ENCODE data around the gene ADGRL3. TPM values are rescaled to one million over a fixed set of nuclear protein-coding genes. Genes with fewer than 3 reads are reported as not detected.

ADGRL3 gene
- polyA plus RNA-seq, 3 donors = 0.10 to 0.90 (median 0.65) TPM

DNA sequence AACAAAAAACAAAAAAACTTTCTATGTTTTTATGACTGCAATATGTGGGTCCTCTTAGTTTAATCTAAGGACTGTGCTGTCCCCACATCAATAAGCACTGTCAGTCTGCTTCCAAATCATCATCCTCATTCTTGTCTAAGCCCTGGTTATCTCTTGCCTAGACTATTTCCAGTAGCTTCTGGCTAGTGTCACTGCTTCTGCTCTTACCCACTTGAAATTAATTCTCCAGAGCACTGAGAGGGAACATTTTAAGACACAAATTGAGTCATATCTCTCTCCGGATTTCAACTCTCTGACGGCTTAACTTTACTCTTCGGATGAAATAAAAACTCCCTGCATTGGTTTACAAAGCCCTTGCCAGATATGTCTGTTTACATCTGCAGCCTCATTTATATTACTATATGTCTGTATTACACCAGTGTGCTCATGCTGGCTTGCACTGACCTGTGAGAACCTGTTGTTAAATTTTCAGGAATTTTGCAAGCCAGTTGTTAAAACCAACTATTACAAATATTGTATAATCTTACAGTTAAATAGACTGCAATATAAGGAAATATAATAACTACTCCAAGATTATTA lies 345.9 kb downstream of the ADGRL3 start:
- H3K27ac ChIP-seq (ENCODE audit: low read depth, low read length) = no peak overlapping the region
- WGBS, 3 donors = 63 to 69% (median 64%) methylated on average over 3 of the region's 3 CpGs

DNA sequence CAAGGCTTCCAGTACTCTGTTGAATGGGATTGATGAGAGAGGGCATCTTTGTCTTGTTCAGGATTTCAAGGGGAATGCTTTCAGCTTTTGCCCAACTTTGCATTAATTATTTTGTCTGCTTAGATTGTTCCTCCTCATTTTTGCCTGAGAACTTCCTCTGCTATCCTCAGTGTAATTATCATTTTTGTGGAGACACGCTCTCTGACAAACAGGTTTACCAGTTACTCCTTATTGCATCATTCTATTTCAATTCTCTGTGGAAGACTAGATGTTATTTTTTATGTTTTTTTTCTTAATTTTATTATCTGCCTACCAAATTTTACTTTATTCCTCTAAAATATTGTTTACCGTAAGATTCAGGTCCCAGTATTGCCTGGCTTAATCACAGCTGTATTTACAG lies 349.2 kb downstream of the ADGRL3 start:
- H3K27ac ChIP-seq (ENCODE audit: low read depth, low read length) = no peak overlapping the region
- WGBS, 3 donors = 90 to 99% (median 96%) methylated on average over 2 of the region's 2 CpGs

DNA sequence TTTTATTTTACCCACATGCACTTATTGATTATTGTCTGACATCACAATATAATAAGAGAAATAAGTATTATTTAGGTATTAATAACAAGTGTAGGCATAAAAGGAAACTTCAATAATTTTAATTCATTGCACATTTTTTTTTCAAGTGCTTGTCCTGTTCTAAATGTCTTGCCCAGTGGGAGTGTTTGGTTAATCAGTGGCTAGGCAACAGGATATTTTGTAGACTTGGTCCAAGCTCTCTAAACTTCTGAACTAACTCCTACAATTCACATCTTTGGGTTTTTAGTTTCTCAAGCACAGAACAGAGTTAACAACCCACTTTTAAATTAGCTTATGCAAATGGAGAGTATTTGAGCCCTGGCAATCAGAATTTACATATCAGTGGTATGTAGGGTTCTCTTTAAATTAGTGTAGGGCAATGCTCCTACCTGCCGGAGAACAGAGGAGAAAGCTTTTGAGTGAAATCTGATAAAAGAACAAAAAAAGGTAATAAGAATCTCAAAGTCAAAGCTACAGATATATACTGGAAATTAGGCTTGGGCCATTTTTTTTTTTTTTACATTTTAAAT lies 353.5 kb downstream of the ADGRL3 start:
- WGBS, 3 donors = 88 to 91% (median 89%) methylated on average over 1 of the region's 1 CpG
- H3K27ac ChIP-seq (ENCODE audit: low read depth, low read length) = no peak overlapping the region

DNA sequence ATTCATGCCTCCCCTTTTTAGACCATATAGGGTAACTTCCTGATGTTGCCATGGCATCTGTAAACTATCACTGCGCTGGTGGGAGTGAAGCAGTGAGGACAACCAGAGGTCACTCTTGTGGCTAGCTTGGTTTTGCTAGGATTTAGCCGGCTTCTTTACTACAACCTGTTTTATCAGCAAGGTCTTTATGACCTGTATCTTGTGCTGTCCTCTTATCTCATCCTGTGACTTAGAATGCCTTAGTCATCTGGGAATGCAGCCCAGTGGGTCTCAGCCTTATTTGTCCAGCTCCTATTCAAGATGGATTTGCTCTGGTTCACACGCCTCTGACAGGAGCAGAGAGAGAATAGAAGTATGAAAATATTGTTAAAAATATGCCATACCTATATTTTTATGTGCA lies 355.7 kb downstream of the ADGRL3 start:
- H3K27ac ChIP-seq (ENCODE audit: low read depth, low read length) = no peak overlapping the region
- WGBS, 3 donors = 27 to 62% (median 50%) methylated on average over 3 of the region's 3 CpGs

DNA sequence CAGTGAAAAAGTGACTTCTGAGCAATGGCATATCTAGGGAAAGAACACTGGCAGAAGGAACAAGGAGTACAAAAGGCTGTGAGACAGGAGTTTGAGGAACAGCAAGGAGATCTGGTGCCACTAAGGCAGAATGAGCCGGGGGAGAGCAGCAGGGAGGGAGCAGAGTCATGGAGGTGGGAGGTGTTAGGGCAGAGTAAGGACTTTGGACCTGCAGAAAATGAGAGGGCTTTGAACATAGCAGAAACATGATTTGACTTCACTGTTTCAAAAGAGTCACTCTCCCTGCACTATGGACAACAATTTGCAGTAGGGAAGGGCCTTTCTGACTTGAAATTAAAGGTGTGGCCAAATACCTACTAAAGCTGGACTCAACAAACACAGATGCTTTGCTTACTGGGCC lies 356.2 kb downstream of the ADGRL3 start:
- WGBS, 3 donors = 30 to 73% (median 64%) methylated on average over 1 of the region's 1 CpG
- H3K27ac ChIP-seq (ENCODE audit: low read depth, low read length) = no peak overlapping the region

DNA sequence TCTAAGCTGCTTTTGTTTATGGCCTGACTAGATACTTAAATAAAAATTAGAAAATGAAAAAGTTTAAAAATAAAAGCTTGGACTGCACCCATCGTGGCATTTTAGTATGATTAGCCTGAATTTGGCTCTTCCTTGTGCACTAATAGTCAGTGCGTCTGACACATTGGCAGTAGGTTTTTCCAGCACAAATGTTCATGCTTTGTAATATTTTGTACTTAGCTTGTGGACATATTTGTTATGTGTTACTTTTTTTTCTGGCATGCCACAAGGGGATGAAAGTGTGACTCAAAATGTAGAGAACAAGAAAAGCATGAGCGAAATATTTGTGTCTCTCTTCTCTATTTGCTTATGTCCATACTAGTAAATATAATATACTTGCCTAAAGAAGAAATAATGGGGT lies 359.3 kb downstream of the ADGRL3 start:
- WGBS, 3 donors = 73 to 79% (median 77%) methylated on average over 3 of the region's 3 CpGs
- H3K27ac ChIP-seq (ENCODE audit: low read depth, low read length) = no peak overlapping the region

DNA sequence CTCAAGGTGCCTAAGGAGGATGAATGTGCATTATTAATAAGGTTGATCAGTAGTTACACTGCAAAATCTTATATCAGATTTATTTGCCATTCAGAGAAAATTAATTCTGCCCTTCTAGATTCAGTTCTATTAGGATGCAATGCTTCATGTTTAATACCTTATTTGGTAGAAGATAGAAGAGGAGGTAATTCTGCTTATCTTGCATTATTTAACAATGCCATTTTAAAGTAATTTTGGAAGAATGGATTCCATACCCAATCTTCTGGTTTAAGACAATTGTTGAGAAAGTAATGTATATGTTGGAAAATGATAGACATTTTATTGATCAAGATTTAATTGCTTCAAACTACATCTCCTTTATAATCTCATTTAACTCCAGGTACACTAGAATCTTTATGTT lies 360.9 kb downstream of the ADGRL3 start:
- no peak overlapping the region for H3K27ac ChIP-seq (ENCODE audit: low read depth, low read length)

DNA sequence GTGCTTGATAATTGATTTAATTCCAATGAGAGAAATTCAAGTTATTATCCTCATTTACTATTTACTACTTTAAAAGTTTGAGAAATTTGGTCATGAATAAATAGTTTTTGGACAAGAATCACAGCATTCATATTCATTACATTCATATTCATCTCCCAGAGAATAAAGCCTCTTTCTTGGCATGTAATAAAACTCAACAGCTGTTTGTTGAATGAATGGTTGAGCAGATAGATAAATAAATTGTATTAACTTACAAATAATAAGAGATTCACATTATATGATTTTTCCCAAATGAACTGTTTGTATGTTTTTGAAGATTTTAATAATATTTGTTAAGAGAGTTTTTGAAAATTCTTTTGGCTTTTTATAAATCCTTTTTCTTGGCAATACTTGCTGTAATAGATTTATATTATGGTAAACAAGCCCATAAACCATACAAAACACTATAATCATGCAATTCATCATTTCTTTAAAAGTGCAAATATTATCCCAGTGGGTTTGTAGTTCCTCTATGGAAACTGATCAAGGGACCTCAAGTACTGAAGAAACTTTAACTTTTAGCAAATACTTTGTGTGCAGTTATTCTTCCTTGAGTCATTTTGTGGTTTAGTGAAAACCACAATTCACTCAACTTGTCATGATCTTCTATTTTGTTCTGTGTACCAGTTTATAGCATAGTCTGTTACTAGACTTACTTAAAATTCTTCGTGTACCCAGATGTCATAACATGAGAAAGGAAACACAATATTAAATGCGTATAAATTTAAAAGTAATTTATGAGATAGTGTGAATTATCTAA lies 371.8 kb downstream of the ADGRL3 start:
- H3K27ac ChIP-seq (ENCODE audit: low read depth, low read length) = no peak overlapping the region
- 43 to 66% (median 48%) methylated on average over 2 of the region's 2 CpGs for WGBS, 3 donors

DNA sequence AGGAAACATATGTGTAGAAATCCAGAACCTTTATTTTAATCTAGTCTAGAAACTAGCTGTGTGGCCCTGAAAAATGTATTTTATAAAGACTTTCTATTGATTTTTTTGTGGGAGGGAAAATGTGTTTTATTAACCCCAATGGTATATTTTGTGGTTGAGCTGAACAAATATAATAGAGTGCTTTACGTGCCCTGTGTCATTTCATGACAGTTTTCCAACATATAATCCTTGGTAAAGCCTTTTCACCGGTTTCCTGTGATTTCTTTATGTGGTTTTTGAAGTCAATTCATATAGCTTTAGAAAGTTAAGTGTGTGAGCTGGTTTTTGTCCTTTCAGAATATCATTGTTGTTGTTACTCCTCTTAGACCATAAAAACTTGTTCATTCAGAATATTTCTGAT lies 375.7 kb downstream of the ADGRL3 start:
- WGBS, 3 donors = 70 to 85% (median 81%) methylated on average over 2 of the region's 2 CpGs
- H3K27ac ChIP-seq (ENCODE audit: low read depth, low read length) = no peak overlapping the region

DNA sequence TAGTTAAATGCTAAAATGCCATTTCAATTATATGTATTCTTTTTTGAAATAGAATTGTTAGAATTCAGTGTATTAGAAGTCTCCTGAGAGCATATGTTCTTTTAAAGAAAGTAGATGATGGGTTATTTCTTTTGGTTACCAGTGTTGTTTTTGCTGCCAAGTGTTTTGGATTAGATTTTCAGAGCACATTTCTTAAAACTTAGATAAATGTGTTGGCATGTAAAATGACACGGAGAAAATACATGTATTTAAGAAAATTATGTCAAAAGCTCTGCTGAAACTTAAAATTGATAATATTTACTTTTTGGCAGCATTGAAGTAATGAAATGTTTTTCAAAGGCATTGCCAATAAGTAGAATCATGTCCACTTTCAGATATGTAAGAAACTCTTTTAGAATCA lies 379.7 kb downstream of the ADGRL3 start:
- 50 to 56% (median 54%) methylated on average over 1 of the region's 1 CpG for WGBS, 3 donors
- no peak overlapping the region for H3K27ac ChIP-seq (ENCODE audit: low read depth, low read length)

DNA sequence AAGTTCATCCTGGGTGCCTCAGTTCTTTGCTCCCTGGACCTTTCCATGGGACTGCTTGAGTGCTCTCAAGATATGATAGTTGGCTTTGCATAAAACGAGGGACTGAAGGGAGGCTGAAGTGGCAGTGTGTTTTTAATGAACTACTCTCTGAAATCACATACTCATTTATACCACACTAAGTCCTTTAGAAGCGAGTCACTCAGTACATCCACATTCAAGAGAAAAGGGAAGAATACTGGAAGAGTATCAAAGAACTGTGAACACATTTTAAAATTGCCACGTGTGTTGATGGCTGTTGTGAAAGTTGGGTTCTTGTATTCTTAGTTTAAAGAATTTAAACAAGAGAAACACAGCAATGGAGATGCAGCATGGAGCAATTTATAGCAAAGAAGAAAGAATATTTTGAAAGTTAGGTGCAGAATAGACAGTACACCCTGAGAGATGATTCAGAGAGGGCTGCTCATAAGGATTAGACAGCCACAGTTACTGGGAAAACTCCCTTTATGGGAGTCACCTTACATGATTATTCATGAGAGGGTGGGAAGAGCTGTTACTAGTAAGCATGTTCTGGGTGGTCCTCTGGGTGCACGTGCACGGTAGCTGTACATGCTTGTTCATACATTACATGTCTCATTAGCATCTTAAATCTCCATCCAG lies 380.7 kb downstream of the ADGRL3 start:
- WGBS, 3 donors = 74 to 79% (median 74%) methylated on average over 5 of the region's 5 CpGs
- no peak overlapping the region for H3K27ac ChIP-seq (ENCODE audit: low read depth, low read length)

DNA sequence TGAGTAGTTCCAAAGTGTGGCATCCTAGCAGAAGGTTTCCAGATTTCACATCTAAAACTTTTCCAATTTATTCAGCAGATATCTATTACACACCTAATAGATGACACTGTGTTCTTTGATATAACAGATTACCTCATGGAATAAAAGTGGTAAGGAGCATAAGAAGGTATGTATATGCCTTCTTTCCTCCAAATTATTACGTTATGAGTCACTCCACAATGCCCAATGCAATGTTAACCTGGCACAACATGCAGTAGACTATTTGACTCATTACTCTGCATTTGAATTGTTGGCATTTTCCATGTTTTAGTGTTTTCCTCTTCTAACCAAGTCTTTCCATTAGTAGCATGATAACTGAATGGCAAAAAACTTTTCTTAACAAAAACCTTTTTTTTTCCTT lies 383.6 kb downstream of the ADGRL3 start:
- no peak overlapping the region for H3K27ac ChIP-seq (ENCODE audit: low read depth, low read length)
- 77 to 87% (median 80%) methylated on average over 1 of the region's 1 CpG for WGBS, 3 donors

DNA sequence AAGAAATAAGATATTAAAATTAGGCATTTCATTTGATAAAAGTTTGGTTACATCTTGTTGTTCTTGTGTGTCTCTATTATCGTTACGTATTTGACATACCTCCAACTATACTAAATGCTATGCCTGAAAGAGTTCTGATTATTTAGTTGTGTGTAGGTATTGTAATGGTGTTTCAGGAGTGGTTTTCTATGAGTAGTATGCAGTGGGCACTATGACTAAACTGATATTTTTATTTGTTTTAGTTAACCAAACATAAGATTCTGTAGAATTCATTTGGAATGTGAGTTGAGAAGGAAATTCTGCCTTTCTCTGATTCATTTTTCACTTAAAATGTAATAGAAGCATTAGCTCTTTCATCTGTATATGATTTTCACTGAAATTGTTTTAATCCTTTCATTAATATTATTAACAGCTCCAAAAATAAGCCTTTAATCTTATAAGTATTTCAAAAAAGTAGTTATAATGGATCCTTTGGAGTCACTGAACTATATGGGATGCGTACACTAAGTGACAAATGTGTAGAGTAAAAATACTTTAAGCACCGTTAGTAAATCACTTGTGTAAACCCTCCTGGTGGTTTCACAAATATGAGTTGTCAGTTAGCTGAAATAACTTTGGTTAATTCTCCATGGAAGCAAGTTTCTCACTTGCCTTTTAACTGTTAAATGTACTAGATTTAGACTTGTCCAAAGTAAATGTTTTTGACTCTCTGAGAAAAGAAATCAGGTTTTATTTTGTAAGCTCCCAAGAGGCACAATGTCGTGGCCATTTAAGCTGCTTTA lies 388.7 kb downstream of the ADGRL3 start:
- 63 to 87% (median 80%) methylated on average over 5 of the region's 5 CpGs for WGBS, 3 donors
- no peak overlapping the region for H3K27ac ChIP-seq (ENCODE audit: low read depth, low read length)

DNA sequence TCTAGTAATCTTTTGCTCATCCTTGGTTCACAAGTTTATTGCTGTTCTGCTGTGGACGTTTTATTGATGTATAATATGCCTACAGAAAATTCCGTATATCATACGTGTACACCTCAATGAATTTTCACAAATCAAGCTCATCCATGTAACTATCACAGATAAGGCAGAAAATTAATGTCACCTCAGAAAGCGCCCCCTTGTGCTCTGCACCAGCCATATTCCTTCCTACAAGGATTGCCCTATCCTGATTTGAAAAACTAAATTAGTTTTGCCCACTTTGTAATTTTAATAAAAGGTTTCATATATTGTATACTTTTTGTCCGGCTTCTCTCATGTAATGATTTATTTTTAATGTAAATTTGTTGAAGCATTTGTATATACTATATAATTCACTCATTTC lies 390.8 kb downstream of the ADGRL3 start:
- H3K27ac ChIP-seq (ENCODE audit: low read depth, low read length) = no peak overlapping the region
- WGBS, 3 donors = 68 to 91% (median 85%) methylated on average over 5 of the region's 5 CpGs

DNA sequence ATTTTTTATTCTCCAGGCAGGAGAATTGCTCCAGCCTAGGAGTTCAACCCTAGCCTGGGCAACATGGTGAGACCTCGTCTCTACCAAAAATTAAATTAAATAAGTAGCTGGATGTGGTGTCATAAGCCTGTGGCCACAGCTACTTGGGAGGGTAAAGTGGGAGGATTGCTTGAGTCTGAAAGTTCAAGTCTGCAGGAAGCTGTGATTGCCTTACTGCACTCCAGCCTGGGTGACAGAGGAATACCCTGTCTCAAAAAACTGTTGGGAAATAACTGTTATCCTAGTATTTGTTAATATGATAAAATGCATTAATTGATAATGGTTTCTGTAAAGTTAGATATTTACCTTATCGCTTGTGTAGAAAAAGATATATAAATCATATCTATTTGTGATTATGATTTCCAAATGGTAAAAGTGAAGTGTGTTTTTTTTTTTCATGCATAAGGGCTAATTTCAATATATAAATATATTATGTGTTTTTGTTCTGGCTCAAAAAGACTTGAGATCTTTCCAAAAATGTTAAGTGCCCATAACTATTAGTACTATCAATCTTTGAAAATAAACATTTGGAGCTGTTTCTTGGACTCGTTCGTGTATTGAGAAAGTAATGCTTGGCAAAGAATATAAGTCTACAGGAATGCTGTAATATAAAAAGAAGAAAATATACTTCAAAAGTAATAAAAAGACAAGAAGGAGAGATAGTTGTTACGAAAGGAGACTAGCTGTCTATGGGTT lies 396.6 kb downstream of the ADGRL3 start:
- no peak overlapping the region for H3K27ac ChIP-seq (ENCODE audit: low read depth, low read length)
- 57 to 62% (median 57%) methylated on average over 5 of the region's 5 CpGs for WGBS, 3 donors

DNA sequence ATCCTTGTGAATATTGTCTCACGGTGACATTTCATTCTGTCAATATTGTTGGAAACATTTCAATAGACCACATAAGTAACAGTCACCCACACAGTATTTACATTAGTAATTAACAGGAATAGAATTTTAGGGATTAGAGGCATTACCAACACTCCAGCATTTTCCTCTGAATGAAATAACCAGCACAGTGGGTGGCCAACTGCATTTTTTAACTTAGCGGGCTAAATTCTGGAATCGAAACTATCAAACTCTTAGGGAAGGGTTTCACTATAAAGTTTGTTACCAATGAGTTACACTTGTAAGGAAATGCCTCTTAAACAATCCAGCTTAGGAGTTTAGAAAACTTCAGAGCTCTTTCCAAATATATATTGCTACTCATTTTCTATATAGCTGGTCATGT lies 403.0 kb downstream of the ADGRL3 start:
- WGBS, 3 donors = 70 to 94% (median 92%) methylated on average over 3 of the region's 3 CpGs
- no peak overlapping the region for H3K27ac ChIP-seq (ENCODE audit: low read depth, low read length)

DNA sequence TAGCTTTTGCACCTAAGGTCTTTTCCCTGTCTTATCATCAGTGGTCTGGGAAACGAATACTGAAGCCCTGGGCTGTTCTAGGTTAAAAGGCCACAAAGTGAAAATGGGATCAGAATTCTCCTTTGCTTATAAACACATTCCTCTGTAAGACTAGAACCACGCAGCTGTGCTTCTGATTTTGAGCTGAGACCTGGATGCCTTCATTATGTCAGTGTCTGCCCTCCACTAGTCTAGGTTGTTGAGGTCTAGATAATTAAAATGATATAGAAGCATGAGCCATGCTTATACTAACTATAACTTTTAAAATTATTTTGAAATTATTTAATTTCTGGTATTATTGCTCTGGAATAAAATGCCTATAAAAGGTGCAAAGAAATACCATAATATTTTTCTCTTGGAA lies 403.9 kb downstream of the ADGRL3 start:
- H3K27ac ChIP-seq (ENCODE audit: low read depth, low read length) = no peak overlapping the region
- WGBS, 3 donors = 53 to 78% (median 77%) methylated on average over 2 of the region's 2 CpGs

DNA sequence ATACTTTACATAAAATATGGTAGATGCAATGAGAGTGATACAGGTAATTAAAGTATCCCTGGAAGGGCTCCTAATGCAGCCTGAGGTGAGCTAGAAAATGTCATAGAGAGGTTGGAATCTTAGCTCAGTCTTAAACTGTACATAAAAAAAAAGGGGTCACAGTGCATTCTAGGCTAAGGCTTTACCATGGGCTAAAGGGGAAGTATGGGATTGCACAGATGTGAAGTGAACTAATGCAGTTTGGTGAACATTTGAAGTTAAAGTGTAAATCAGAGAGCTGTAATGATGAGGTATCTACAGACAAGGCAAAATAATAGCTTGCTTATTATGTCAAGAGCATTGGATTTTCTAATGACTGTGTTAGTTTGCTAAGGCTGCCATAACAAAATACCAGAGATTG lies 405.9 kb downstream of the ADGRL3 start:
- H3K27ac ChIP-seq (ENCODE audit: low read depth, low read length) = no peak overlapping the region

Measured in adipose tissue (tissue), 3 donors.